Measurements from ENCODE around the gene SEMA3A. TPM values are rescaled to one million over a fixed set of nuclear protein-coding genes. Genes with fewer than 3 reads are reported as not detected.

The SEMA3A gene
- polyA plus RNA-seq, 2 donors: 0.35 to 0.64 TPM

DNA sequence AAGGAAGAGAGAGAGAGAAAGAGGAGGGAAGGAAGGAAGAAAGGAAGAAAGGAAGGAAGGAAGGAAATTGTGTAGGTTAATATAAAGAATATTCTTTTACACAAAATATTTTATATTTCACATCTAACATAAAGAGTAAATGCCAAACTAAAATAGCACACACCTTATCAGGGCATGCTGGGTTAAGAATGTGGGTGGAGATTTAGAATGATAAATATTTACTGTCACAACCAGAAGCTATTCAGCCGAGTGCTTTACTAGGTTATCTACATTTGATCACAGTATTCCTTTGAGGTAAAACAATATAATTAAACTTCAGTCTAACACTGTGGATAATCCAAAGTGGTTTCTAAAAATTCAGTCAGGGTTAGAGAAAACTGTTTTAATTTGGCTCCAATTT is 103.3 kb downstream of the SEMA3A start:
- 25 to 29% methylated on average over 1 of the region's 1 CpG for WGBS, 2 donors
- H3K9me3 ChIP-seq (ENCODE audit: control insufficient read depth in 2 of 2, insufficient read depth in 1 of 2, low read depth in 1 of 2, low read length in 1 of 2): no peaks in the 10 kb centered on the region
- no peak overlapping the region for H3K27ac ChIP-seq (ENCODE audit: low read depth in 2 of 2, low read length in 1 of 2)

DNA sequence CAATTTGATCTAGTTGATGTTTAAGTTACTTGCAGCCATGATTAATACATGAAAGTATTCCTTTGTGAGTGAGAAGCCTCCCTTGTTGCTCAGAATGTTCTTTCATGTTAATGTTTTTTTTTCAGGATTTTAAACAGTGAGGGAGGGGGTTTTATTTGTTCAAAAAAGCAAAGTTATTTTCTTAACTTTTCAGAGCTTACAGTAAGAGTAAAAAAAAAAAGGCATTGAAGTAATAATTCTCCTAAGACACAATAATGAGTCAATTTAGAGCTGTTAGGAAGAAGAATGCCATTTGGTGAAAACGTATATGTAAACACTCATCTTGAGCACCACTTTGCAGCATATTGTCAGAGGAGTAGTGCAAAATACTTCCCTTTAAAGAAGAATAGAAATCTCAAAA is 105.8 kb downstream of the SEMA3A start:
- no peak overlapping the region for H3K4me3 ChIP-seq (ENCODE audit: low read depth in 1 of 2, low read length in 2 of 2)
- H3K9me3 ChIP-seq (ENCODE audit: control insufficient read depth in 2 of 2, insufficient read depth in 1 of 2, low read depth in 1 of 2, low read length in 1 of 2): no peaks in the 10 kb centered on the region
- H3K27ac ChIP-seq (ENCODE audit: low read depth in 2 of 2, low read length in 1 of 2): no peak overlapping the region
- no peaks in the 10 kb centered on the region for H3K4me1 ChIP-seq (ENCODE audit: control insufficient read depth in 2 of 2, insufficient read depth in 2 of 2, low read length in 1 of 2)
- 61 to 62% methylated on average over 1 of the region's 1 CpG for WGBS, 2 donors
- H3K36me3 ChIP-seq (ENCODE audit: control insufficient read depth in 2 of 2, insufficient read depth in 2 of 2, low read length in 1 of 2): no peaks in the 10 kb centered on the region
- H3K27me3 ChIP-seq (ENCODE audit: control insufficient read depth in 1 of 2, insufficient read depth in 2 of 2, low read length in 2 of 2): no peaks in the 10 kb centered on the region

More for the DNA sequence above, 103.3 kb downstream of the SEMA3A start:
- Histone ChIP-seq H3K4me1 (ENCODE audit: control insufficient read depth in 2 of 2, insufficient read depth in 2 of 2, low read length in 1 of 2) (no peaks in the 10 kb centered on the region), H3K4me3 (ENCODE audit: low read depth in 1 of 2, low read length in 2 of 2) (no peak overlapping the region), H3K36me3 (ENCODE audit: control insufficient read depth in 2 of 2, insufficient read depth in 2 of 2, low read length in 1 of 2) (no peaks in the 10 kb centered on the region), H3K27me3 (ENCODE audit: control insufficient read depth in 1 of 2, insufficient read depth in 2 of 2, low read length in 2 of 2) (no peaks in the 10 kb centered on the region)

DNA sequence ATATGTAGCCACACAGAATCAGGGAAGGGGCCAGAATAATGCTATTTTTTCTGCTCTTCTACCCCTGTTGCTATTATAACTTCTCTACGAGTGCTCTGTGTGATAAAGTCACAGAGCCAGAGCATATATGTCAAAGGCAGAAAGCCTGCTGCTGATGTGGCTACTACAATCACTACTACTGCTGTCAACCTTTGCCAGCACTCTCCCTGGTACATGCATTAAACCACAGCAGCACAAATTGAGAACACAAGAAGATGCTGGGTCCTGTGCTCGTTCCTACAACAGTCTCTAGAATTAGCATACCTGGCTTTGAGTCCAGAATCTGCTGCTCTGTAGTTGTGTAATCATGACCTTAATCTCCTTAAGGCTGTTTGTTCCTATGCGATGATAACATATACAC is 108.6 kb downstream of the SEMA3A start:
- Histone ChIP-seq H3K4me3 (ENCODE audit: low read depth in 1 of 2, low read length in 2 of 2) (no peak overlapping the region), H3K27ac (ENCODE audit: low read depth in 2 of 2, low read length in 1 of 2) (no peak overlapping the region), H3K9me3 (ENCODE audit: control insufficient read depth in 2 of 2, insufficient read depth in 1 of 2, low read depth in 1 of 2, low read length in 1 of 2) (no peaks in the 10 kb centered on the region), H3K27me3 (ENCODE audit: control insufficient read depth in 1 of 2, insufficient read depth in 2 of 2, low read length in 2 of 2) (no peaks in the 10 kb centered on the region), H3K4me1 (ENCODE audit: control insufficient read depth in 2 of 2, insufficient read depth in 2 of 2, low read length in 1 of 2) (no peaks in the 10 kb centered on the region), H3K36me3 (ENCODE audit: control insufficient read depth in 2 of 2, insufficient read depth in 2 of 2, low read length in 1 of 2) (no peaks in the 10 kb centered on the region)
- WGBS, 2 donors: 87 to 89% methylated on average over 3 of the region's 3 CpGs

DNA sequence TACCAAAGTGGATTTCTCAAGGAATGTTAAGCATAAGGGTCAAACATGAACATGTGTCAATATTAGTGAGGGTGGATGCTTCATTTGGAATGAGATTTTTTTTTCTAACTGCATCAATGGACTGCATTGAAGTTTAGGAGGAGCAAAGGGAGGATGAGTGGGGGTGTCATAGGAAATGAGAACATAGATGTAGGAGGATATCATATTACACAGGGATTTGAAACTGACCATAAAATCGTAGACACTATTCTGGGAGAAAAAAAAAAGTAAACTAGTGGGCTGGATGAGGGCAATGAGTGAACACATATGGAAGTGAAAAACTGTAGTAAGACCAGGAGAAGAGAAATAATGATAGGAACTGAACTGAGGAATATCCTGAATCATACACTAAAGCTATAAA is 109.4 kb downstream of the SEMA3A start:
- H3K36me3 ChIP-seq (ENCODE audit: control insufficient read depth in 2 of 2, insufficient read depth in 2 of 2, low read length in 1 of 2): no peaks in the 10 kb centered on the region
- no peak overlapping the region for H3K27ac ChIP-seq (ENCODE audit: low read depth in 2 of 2, low read length in 1 of 2)
- H3K9me3 ChIP-seq (ENCODE audit: control insufficient read depth in 2 of 2, insufficient read depth in 1 of 2, low read depth in 1 of 2, low read length in 1 of 2): no peaks in the 10 kb centered on the region
- no peaks in the 10 kb centered on the region for H3K4me1 ChIP-seq (ENCODE audit: control insufficient read depth in 2 of 2, insufficient read depth in 2 of 2, low read length in 1 of 2)
- H3K27me3 ChIP-seq (ENCODE audit: control insufficient read depth in 1 of 2, insufficient read depth in 2 of 2, low read length in 2 of 2): no peaks in the 10 kb centered on the region
- 18 to 20% methylated on average over 1 of the region's 1 CpG for WGBS, 2 donors
- no peak overlapping the region for H3K4me3 ChIP-seq (ENCODE audit: low read depth in 1 of 2, low read length in 2 of 2)

DNA sequence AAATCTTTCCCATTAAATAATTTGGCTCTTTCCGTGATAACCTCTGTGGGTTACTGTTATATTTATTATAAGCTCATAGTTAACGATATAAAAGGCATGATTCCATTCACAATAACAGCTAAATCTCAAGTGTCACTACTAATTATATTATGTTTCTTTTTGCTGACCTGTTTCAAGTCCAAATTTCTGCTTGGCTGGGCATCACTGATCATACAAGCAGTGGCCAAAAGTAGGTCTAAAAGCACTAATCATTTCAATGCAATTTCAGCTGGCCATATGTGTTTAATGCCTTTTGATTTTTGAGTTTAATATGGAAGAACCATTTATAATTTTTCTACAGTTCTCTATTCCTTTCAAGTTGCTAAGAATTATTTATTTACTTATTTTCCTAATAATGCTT is 110.7 kb downstream of the SEMA3A start:
- Histone ChIP-seq H3K4me1 (ENCODE audit: control insufficient read depth in 2 of 2, insufficient read depth in 2 of 2, low read length in 1 of 2) (no peaks in the 10 kb centered on the region), H3K27me3 (ENCODE audit: control insufficient read depth in 1 of 2, insufficient read depth in 2 of 2, low read length in 2 of 2) (no peaks in the 10 kb centered on the region), H3K4me3 (ENCODE audit: low read depth in 1 of 2, low read length in 2 of 2) (no peak overlapping the region), H3K27ac (ENCODE audit: low read depth in 2 of 2, low read length in 1 of 2) (no peak overlapping the region), H3K36me3 (ENCODE audit: control insufficient read depth in 2 of 2, insufficient read depth in 2 of 2, low read length in 1 of 2) (no peaks in the 10 kb centered on the region), H3K9me3 (ENCODE audit: control insufficient read depth in 2 of 2, insufficient read depth in 1 of 2, low read depth in 1 of 2, low read length in 1 of 2) (no peaks in the 10 kb centered on the region)
- WGBS, 2 donors: 61 to 75% methylated on average over 2 of the region's 2 CpGs

DNA sequence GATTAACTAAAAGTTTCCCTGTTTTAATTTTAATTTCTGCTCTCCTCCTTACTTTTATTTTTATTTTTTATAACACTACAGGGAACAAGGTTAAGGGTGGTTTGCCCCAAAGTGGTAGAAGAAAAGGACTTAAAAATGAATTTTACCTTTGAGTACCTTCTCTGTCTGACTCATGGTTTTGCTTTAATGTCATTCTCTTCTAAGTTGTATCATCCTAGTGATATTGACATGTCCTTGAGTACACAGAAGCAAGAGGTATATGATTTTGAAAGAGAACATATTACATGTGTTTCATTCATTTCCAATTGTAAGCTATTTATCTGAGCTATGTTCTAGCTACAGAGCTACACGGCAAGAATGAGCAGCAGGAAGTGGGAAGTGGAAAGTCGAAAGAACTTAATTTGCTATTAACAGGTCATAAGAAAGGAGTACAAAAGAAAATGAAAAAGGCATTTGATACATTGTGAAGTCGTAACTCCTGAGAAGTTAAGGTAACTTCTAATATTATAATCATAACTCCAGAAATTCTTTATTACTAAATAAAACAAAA is 112.5 kb downstream of the SEMA3A start:
- WGBS, 2 donors: 66 to 70% methylated on average over 3 of the region's 3 CpGs
- Histone ChIP-seq H3K27ac (ENCODE audit: low read depth in 2 of 2, low read length in 1 of 2) (no peak overlapping the region), H3K27me3 (ENCODE audit: control insufficient read depth in 1 of 2, insufficient read depth in 2 of 2, low read length in 2 of 2) (no peaks in the 10 kb centered on the region), H3K36me3 (ENCODE audit: control insufficient read depth in 2 of 2, insufficient read depth in 2 of 2, low read length in 1 of 2) (no peaks in the 10 kb centered on the region), H3K9me3 (ENCODE audit: control insufficient read depth in 2 of 2, insufficient read depth in 1 of 2, low read depth in 1 of 2, low read length in 1 of 2) (no peaks in the 10 kb centered on the region), H3K4me3 (ENCODE audit: low read depth in 1 of 2, low read length in 2 of 2) (no peak overlapping the region), H3K4me1 (ENCODE audit: control insufficient read depth in 2 of 2, insufficient read depth in 2 of 2, low read length in 1 of 2) (no peaks in the 10 kb centered on the region)

DNA sequence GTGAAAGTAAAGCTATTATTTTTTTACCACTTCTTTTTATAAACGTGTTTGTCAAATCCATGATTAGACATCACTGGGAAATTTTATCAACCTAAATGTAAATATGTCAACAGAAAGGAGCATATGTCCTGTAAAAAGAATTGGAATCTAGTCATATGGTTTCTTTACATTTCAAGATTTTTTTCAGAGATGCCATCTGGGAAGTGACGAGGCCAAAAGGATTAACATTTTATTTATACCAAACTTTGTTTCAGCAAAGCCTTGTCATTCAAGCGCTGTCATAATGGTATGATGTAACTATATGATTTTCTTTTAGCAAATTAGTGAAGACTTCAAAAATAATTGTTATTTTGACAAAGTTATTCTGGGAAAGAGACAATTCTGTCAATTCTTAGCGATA is 117.3 kb downstream of the SEMA3A start:
- H3K27me3 ChIP-seq (ENCODE audit: control insufficient read depth in 1 of 2, insufficient read depth in 2 of 2, low read length in 2 of 2): no peaks in the 10 kb centered on the region
- no peaks in the 10 kb centered on the region for H3K4me1 ChIP-seq (ENCODE audit: control insufficient read depth in 2 of 2, insufficient read depth in 2 of 2, low read length in 1 of 2)
- H3K27ac ChIP-seq (ENCODE audit: low read depth in 2 of 2, low read length in 1 of 2): no peak overlapping the region
- 86 to 88% methylated on average over 4 of the region's 4 CpGs for WGBS, 2 donors
- no peaks in the 10 kb centered on the region for H3K9me3 ChIP-seq (ENCODE audit: control insufficient read depth in 2 of 2, insufficient read depth in 1 of 2, low read depth in 1 of 2, low read length in 1 of 2)
- H3K36me3 ChIP-seq (ENCODE audit: control insufficient read depth in 2 of 2, insufficient read depth in 2 of 2, low read length in 1 of 2): no peaks in the 10 kb centered on the region
- no peak overlapping the region for H3K4me3 ChIP-seq (ENCODE audit: low read depth in 1 of 2, low read length in 2 of 2)

DNA sequence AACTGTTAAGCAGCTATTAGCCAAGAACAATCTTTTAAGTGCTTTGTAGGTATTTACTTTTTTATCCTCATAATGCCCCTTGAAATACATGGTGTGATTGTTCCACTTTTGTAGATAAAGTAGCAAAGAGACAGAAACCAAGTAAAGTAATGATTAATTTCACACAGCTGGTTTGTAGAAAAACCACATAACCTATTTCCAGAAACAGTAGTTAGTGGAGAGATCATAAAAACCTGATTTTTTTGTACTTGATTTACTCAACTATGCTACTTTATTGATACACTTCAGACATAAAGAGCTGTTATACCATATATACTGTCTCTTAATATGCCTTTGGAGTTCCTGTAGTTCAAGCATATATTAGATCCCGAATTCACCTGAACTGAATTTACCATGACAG is 118.4 kb downstream of the SEMA3A start:
- Histone ChIP-seq H3K9me3 (ENCODE audit: control insufficient read depth in 2 of 2, insufficient read depth in 1 of 2, low read depth in 1 of 2, low read length in 1 of 2) (no peaks in the 10 kb centered on the region), H3K36me3 (ENCODE audit: control insufficient read depth in 2 of 2, insufficient read depth in 2 of 2, low read length in 1 of 2) (no peaks in the 10 kb centered on the region), H3K4me1 (ENCODE audit: control insufficient read depth in 2 of 2, insufficient read depth in 2 of 2, low read length in 1 of 2) (no peaks in the 10 kb centered on the region), H3K4me3 (ENCODE audit: low read depth in 1 of 2, low read length in 2 of 2) (no peak overlapping the region), H3K27me3 (ENCODE audit: control insufficient read depth in 1 of 2, insufficient read depth in 2 of 2, low read length in 2 of 2) (no peaks in the 10 kb centered on the region), H3K27ac (ENCODE audit: low read depth in 2 of 2, low read length in 1 of 2) (no peak overlapping the region)
- 90 to 91% methylated on average over 1 of the region's 1 CpG for WGBS, 2 donors

DNA sequence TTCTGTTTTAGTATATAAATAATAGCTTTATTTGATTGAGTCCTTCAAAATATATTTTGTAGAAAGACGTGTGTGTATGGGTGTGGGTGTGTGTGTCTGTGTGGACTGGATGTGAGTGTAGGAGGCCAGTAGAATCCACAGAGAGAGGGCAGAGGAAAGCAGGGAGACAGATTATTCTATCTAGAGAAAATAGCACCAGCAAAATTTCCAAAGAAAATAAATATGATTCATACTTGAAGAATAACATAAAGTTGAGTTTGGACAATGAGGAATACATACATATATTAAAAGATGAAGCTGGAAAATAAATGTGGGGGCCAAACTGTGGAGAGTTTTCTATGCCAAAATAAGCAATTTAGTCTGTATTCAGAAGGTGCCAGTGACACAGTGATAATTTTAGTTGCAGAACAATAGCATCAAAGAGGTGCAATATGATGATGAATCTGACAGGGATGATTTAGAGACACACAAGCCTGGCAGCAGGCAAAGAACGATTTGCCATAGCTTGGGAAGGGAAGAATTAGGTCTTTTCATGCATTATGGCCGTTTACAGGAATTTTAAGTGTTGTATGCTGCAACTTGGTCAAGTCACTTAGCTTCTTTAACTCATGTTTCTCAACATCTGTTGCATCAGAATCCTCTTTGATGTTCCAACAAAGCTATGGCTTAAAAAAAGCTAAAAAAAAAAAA is 121.3 kb downstream of the SEMA3A start:
- no peak overlapping the region for H3K27ac ChIP-seq (ENCODE audit: low read depth in 2 of 2, low read length in 1 of 2)
- no peak overlapping the region for H3K4me3 ChIP-seq (ENCODE audit: low read depth in 1 of 2, low read length in 2 of 2)
- H3K9me3 ChIP-seq (ENCODE audit: control insufficient read depth in 2 of 2, insufficient read depth in 1 of 2, low read depth in 1 of 2, low read length in 1 of 2): no peaks in the 10 kb centered on the region
- WGBS, 2 donors: 37 to 41% methylated on average over 3 of the region's 3 CpGs
- H3K36me3 ChIP-seq (ENCODE audit: control insufficient read depth in 2 of 2, insufficient read depth in 2 of 2, low read length in 1 of 2): no peaks in the 10 kb centered on the region
- no peaks in the 10 kb centered on the region for H3K27me3 ChIP-seq (ENCODE audit: control insufficient read depth in 1 of 2, insufficient read depth in 2 of 2, low read length in 2 of 2)
- no peaks in the 10 kb centered on the region for H3K4me1 ChIP-seq (ENCODE audit: control insufficient read depth in 2 of 2, insufficient read depth in 2 of 2, low read length in 1 of 2)

DNA sequence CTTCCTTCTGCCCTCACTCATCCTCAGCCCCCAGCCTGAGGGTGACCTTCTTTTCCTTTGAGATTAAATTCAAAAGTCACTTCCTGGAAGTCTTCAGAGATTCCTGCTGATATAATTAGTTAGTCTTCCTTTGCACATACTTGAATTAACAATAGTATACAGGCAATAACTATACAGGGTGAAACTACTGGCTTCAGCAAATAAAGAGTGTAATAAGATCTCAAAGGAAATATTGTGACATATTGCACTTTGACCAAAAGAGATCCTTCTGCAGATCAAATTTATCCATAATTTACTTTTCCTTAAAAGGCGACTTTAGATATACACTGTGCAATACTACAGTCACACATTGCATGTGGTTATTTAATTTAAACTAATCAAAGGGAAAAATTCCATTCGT is 123.8 kb downstream of the SEMA3A start:
- Histone ChIP-seq H3K4me1 (ENCODE audit: control insufficient read depth in 2 of 2, insufficient read depth in 2 of 2, low read length in 1 of 2) (no peaks in the 10 kb centered on the region), H3K9me3 (ENCODE audit: control insufficient read depth in 2 of 2, insufficient read depth in 1 of 2, low read depth in 1 of 2, low read length in 1 of 2) (no peaks in the 10 kb centered on the region), H3K36me3 (ENCODE audit: control insufficient read depth in 2 of 2, insufficient read depth in 2 of 2, low read length in 1 of 2) (no peaks in the 10 kb centered on the region), H3K27me3 (ENCODE audit: control insufficient read depth in 1 of 2, insufficient read depth in 2 of 2, low read length in 2 of 2) (no peaks in the 10 kb centered on the region), H3K27ac (ENCODE audit: low read depth in 2 of 2, low read length in 1 of 2) (no peak overlapping the region), H3K4me3 (ENCODE audit: low read depth in 1 of 2, low read length in 2 of 2) (no peak overlapping the region)
- 71 to 90% methylated on average over 2 of the region's 2 CpGs for WGBS, 2 donors

Data from esophagus (tissue), 2 donors.